ENCODE data around the gene LSP1.
"Not testable (repeated sequence)": the region's sequence is repeated elsewhere in the genome, so short reads cannot be mapped to it uniquely, and the experiment has no call there.

LSP1 gene

GRCh38 chr11:1852877-1853276 is at the start of gene LSP1:
TSS of gene LSP1 (plus strand) at chr11:1853084. CDS start at chr11:1853145, 61 bp downstream.
- DNase-seq: peak; percentile 86

GRCh38 chr11:1803246-1803645 is 49.6 kb upstream of the LSP1 start:
- no peak for DNase-seq

- DNase-seq: not testable (repeated sequence)
Measured at GRCh38 chr11:1803835-1804519, 48.9 kb upstream of the LSP1 start.

- DNase-seq: no peak
Measured at GRCh38 chr11:1805525-1805924, 47.4 kb upstream of the LSP1 start.

- no peak for DNase-seq
Measured at GRCh38 chr11:1807264-1807995, 45.5 kb upstream of the LSP1 start.

GRCh38 chr11:1810761-1811160 is 42.1 kb upstream of the LSP1 start:
- DNase-seq: no peak

- no peak for DNase-seq
Measured at GRCh38 chr11:1812274-1812673, 40.6 kb upstream of the LSP1 start.

- DNase-seq: no peak
Measured at GRCh38 chr11:1812801-1813200, 40.1 kb upstream of the LSP1 start.

GRCh38 chr11:1813356-1813755 is 39.5 kb upstream of the LSP1 start:
- not testable (repeated sequence) for DNase-seq

GRCh38 chr11:1814691-1815090 is 38.2 kb upstream of the LSP1 start:
- no peak for DNase-seq

GRCh38 chr11:1815311-1815710 is 37.6 kb upstream of the LSP1 start:
- DNase-seq: no peak

- DNase-seq: no peak
Measured at GRCh38 chr11:1815751-1816150, 37.1 kb upstream of the LSP1 start.

GRCh38 chr11:1817000-1817399 is 35.9 kb upstream of the LSP1 start:
- no peak for DNase-seq

- DNase-seq: no peak
Measured at GRCh38 chr11:1817511-1817910, 35.4 kb upstream of the LSP1 start.

- no peak for DNase-seq
Measured at GRCh38 chr11:1819074-1819473, 33.8 kb upstream of the LSP1 start.

- DNase-seq: no peak
Measured at GRCh38 chr11:1820463-1821325, 32.2 kb upstream of the LSP1 start.

- DNase-seq: no peak
Measured at GRCh38 chr11:1821562-1821961, 31.3 kb upstream of the LSP1 start.

- DNase-seq: no peak
Measured at GRCh38 chr11:1822648-1823375, 30.1 kb upstream of the LSP1 start.

GRCh38 chr11:1823376-1824220 is 29.3 kb upstream of the LSP1 start:
- DNase-seq: no peak

- no peak for DNase-seq
Measured at GRCh38 chr11:1824221-1825038, 28.5 kb upstream of the LSP1 start.

All from stimulated activated CD8-positive, alpha-beta memory T cell treated with anti-CD3 and anti-CD28 coated beads, Interleukin-4, amount 100 ng/mL, for 48 hours (primary cell).